Glomerular endothelial cell (primary cell): Measurements from ENCODE around the gene ALDH4A1. TPM values are rescaled to one million over a fixed set of nuclear protein-coding genes. Genes with fewer than 3 reads are reported as not detected.

Source experiments
- DNase-seq: peaks from one replicate; pipeline ENCODE4 v3.0.0-alpha.2; 2011; ENCODE audit warnings: low read depth, low spot score; ENCODE audit errors: extremely low read depth
- total RNA-seq: library from RNA; depleted of rRNA; stranded (reverse); fragments of >200 nt; gene quantifications from 2 replicates; pipeline ENCODE4 v1.2.3, GENCODE V29; 2015

ALDH4A1 gene
- total RNA-seq, 1 donor from 2014 or later = 14.8 TPM

DNA sequence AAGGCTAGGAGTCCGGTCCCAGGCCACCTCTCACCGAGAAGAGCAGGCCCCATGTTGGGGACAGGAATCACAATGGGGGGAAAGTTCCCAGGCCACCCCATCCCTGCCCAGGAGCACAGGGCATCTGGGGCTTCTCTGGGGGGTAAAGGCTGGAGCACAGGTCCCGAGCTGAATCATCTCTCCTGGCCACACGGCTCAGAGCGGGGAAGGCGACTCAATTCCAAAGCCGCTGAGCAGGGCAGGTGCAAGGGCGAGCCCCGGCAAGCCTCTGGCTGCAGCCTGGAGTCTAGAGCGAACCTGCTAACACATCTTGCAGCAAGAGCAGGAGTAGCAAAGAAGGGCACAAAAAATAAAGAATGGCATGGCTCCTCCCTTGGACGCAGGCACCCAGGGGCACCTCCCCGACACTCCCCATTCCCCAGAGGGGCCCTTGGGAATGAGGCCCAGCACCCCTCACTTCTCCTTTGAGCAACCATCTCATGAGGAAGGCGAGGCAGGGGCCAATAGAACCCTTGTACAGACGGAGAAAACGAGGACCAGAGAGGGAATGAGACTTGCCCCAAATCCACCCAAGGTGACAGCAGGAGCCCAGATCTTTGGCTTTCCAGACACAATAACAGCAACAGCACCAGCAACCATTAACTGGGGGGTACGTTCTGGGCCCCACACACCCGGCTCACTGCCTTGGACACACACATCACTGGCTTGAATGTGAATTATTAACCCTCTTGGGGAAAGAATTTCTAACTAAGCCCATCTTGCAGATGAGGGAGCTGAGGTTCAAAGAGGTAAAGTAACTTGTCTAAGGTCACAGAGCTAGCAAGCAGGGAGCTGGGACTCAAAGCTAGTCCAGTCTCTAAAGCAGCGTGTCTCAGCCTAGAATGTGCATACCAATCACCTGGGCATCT lies 20.7 kb upstream of the ALDH4A1 start:
- no peak for DNase-seq

DNA sequence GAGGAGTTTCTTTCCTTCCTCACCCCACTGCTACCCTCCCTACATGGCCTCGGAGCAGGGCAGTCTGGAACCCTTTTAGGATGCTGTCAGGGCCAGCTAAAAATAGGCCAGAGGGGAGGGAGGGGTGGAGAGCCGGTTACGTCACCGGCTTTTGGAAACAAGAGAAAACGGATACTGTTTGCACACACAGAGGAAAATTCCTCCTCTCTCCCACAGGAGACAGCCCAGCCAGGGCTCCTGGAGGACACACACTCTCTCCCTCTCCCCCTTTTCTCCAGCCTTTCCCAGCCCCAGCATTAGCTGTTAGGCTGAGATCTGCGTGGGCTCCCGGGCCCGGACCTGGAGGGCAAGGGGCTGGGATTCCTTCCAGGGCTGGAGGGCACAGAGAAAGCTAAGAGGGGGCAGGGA lies 20.0 kb upstream of the ALDH4A1 start:
- no peak for DNase-seq

DNA sequence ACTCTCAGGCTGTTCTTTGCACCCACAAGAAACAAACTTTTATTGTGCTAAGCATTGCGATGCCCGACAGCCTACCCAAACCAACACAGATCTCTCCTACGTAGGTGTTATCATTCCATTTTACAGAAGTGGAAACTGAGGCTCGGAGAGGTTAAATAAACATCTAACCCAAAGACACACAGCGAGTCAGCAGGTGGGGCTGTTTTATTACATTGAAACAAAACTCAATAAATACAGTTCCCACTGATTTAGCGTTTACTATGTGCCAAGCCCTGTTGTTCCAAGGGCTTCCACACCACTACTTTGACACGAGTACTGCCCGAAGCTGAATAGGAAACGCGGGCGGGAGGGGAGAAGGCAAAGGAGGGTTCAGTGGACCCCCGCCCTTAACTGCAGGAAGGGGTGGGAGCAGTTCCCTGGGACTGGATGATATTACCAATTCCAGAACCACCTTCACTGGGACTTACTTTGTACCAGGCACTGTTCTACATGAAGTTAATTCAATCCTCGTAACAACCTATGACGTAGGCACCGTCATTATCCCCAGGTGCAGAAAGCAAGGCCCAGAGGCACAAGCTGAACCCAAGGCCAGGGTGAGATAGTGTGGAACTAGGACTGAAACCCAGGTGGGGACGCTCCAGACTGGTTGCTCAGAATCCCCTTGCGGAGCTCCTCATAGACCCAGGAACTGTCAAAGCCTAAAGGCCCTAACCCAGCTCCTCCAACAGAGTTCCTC lies 19.3 kb upstream of the ALDH4A1 start:
- no peak for DNase-seq

GRCh38 chr1:18920931-18921330 lies 18.6 kb upstream of the ALDH4A1 start:
- DNase-seq = no peak

- DNase-seq = no peak
Measured at GRCh38 chr1:18919956-18920355, 17.6 kb upstream of the ALDH4A1 start.

DNA sequence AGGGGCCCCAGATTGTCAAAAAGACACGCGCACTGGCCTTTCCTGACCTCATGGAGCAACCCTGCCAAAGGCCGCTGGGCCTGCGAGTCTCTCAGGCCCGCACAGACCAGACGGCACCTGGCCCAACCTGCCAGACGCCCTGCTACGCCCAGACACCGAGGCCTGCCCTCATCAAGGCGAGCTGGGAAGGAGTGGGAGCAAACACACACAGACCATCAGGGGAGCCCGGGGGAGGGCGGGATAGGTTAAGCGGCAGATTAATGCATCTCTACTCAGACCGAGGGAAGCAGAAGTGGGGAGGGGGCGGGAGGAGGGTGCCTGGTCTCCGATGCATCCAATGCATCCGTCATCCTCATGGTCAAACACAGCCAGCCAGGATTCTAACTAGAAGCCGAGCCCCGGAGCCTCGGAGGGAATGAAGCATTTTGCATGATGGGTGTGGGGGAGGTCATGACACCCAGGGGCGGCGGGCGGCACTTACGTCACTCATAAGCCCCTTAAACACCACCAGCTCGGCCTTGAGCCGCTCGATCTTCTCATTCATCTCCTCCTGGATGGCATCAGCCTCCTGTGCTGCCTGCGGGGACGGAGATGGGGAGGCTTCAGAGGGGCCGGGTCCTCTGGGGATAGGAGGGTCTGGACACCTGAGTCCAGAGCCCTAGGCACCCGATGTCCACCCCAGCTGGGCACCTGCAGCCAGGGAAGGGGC lies 17.0 kb upstream of the ALDH4A1 start:
- DNase-seq = no peak

DNA sequence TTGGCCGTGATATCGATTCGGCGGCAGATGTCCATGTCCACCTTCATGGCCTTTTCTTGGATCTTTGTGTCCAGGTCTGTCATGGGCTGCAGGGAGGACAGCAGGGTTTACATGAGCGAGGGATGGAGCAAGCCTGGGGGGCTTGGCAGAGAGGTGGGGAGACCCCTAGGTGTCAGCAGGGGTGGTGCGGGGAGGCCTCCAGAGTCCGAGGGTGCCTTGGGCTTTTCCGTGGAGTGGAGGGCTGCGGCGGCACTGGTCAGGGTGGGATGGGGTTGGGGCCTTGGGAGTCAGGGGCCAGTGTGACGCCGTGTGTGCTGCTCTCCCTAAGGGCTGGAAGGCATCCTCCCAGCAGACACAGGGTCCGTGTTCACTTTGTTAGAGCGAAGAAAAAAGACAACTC lies 16.1 kb upstream of the ALDH4A1 start:
- DNase-seq = no peak

- no peak for DNase-seq
Measured at GRCh38 chr1:18917071-18917799, 14.9 kb upstream of the ALDH4A1 start.

GRCh38 chr1:18915341-18915740 lies 13.0 kb upstream of the ALDH4A1 start:
- DNase-seq = no peak

- DNase-seq = no peak
Measured at GRCh38 chr1:18913065-18913835, 10.9 kb upstream of the ALDH4A1 start.

- DNase-seq = no peak
Measured at GRCh38 chr1:18912550-18912949, 10.2 kb upstream of the ALDH4A1 start.

DNA sequence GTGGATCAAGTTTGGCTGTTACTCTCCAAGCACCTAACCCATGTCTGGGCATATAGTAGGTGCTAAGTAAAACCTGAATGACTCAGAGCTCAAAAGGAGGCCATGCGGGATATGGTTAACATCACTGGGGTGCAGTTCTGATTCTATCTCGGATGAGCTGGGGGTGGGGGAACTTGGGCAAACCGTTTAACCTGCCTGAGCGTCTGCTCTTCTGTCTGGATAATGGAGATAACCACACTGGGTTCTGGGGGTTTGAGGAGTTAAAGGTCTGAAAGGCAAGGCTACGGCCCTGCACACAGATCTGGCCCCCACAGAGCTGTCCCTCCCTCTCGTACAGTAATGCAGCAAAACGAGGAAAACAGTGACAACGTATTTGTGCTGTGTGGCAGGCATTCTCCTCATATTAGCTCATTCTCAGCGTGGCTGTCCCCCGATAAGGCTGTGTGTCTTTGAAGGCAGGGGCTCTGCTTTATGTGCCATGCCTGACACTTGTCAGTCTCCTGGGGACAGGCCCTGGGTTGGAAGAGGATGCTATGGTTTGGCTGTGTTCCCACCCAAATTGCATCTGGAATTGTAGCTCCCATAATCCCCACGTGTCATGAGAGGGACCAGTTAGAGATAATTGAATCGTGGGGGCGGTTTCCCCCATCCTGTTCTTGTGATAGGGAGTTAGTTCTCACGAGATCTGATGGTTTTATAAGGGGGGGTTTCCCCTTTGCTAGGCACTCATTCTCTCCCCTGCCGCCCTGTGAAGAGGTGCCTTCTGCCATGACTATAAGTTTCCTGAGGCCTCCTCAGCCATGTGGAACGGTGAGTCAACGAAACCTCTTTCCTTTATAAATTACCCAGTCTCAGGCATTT lies 6.8 kb upstream of the ALDH4A1 start:
- no peak for DNase-seq

GRCh38 chr1:18907917-18908845 lies 5.8 kb upstream of the ALDH4A1 start:
- DNase-seq = no peak

GRCh38 chr1:18907021-18907916 lies 4.9 kb upstream of the ALDH4A1 start:
- DNase-seq = no peak

DNA sequence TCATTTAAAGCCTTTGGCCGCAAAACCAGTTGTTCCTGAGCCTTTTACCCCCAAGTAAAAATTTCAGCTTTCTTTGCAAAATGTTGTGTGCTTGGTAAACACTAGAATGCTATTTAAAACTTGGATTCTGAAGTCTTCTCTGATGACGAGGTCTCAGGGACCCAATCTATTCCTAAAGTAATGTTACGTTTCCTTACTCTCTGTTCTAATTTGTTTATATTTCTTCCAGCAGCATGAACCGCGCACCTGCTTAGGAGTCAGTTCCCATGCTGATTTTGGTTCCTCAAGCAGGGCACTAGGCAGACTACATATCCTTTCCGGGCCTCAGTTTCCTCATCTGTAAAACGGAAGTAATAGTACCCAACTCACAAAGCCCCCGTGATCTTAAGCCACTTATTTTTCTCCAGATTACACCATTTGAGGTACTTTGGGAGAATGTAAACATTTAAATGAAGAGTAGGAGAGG lies 969 bp upstream of the ALDH4A1 start:
- DNase-seq = no peak

DNA sequence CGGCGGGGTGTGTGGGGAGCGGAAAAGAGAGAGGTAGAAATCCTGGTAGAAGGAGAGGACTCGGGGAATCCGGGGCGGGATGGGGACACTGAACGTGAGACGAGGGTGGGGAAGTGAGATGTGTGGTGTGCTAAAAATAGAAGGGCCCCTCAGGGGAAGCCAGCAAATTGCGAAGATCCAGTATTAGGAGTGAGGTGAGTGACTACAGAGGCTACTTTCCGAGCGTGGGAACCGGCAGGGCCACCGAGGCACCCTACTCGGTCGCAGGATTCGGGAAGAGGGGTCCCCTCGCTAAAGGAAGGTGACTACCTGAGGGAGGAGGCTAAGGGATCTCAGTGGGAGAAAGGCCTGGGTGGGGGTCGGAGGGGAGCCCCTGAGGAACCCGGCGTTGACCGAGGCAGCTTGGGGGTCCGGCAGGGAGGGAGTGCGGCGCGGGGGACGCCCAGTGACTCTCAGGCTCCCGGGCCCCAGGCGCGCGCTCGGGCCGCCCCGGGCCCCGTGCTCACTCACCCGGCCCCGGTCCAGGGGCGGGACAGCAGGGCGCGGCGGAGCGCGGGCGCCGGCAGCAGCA lies 318 bp downstream of the ALDH4A1 start:
- DNase-seq = no peak
